MCF 10A (cell line): ENCODE measurements around the gene LSM10. TPM values are rescaled to one million over a fixed set of nuclear protein-coding genes. Genes with fewer than 3 reads are reported as not detected.

ENCODE experiments used
- BruUV-seq: library from RNA; stranded (reverse); fragments of 400-500 nt; replicated peaks from 2 replicates; lab custom pipeline; 2021; lab: Mats Ljungman, UMichigan
- CTCF ChIA-PET: fragments of 300-600 bp; sonication (Branson Sonifier 250); formaldehyde crosslinking; extraction: SDS; loops from one replicate; lab custom pipeline; 2021; ENCODE audit warnings: antibody characterized with exemption, inconsistent platforms; lab: Yijun Ruan, JAX
- POLR2A ChIA-PET: fragments of 300-600, 350-650 bp; sonication (Branson Sonifier 250); formaldehyde crosslinking; extraction: SDS; loops from one replicate; lab custom pipeline; 2020; ENCODE audit warnings: antibody characterized with exemption, inconsistent platforms; lab: Yijun Ruan, JAX
- DNase-seq: peaks from one replicate; pipeline ENCODE4 v3.0.0-alpha.2; 2018; ENCODE audit not compliant: unreplicated experiment
- H3K27ac Mint-ChIP-seq: one replicate; pipeline ENCODE4 v1.8.0; 2022; ENCODE audit warnings: mild to moderate bottlenecking, low read depth, mixed read lengths; ENCODE audit not compliant: unreplicated experiment
- H3K27me3 Mint-ChIP-seq: one replicate; pipeline ENCODE4 v1.8.0; 2022; ENCODE audit warnings: mixed read lengths; ENCODE audit not compliant: insufficient read depth, unreplicated experiment
- H3K36me3 Mint-ChIP-seq: one replicate; pipeline ENCODE4 v1.8.0; 2022; ENCODE audit warnings: mild to moderate bottlenecking, moderate library complexity, mixed read lengths; ENCODE audit not compliant: insufficient read depth, unreplicated experiment
- H3K4me1 Mint-ChIP-seq: one replicate; pipeline ENCODE4 v1.8.0; 2022; ENCODE audit warnings: mixed read lengths; ENCODE audit not compliant: insufficient read depth, unreplicated experiment
- H3K4me3 Mint-ChIP-seq: one replicate; pipeline ENCODE4 v1.8.0; 2022; ENCODE audit warnings: mild to moderate bottlenecking, moderate library complexity, mixed read lengths; ENCODE audit not compliant: unreplicated experiment
- H3K9me3 Mint-ChIP-seq: one replicate; pipeline ENCODE4 v1.8.0; 2022; ENCODE audit warnings: mixed read lengths; ENCODE audit not compliant: unreplicated experiment
- CTCF ChIP-seq: fragments of 200-600 bp; IDR thresholded peaks from one replicate; pipeline ENCODE4 v1.8.0; 2022; ENCODE audit warnings: antibody characterized with exemption, mild to moderate bottlenecking; ENCODE audit not compliant: unreplicated experiment
- intact Hi-C: fragments of 100-400 bp; cut with micrococcal nuclease; formaldehyde crosslinking; loops from 2 replicates; pipeline ENCODE4 v1.14.1; 2022
- total RNA-seq: library from RNA; stranded (reverse); gene quantifications from 2 replicates; pipeline ENCODE4 v1.2.3, GENCODE V29; 2022

LSM10 gene
- total RNA-seq, 1 experiment from 2014 or later = 42.3 TPM

GRCh38 chr1:36389261-36389660 is 8.4 kb downstream of the LSM10 start:
- POLR2A ChIA-PET = interaction anchor here (0.7 to 6.2 kb wide), 4 partner anchors 9 to 144 kb away, joined by 3 to 148 read pairs (median 4); partner anchors contain the start of gene LSM10
- BruUV-seq = no TSS peak
- H3K4me1 Mint-ChIP-seq = peaks cover 23% of the 10 kb centered on the region
- H3K36me3 Mint-ChIP-seq = peaks cover 36% of the 10 kb centered on the region
- no peak overlapping the region for H3K27ac Mint-ChIP-seq
- H3K4me3 Mint-ChIP-seq = no peak overlapping the region
- CTCF ChIA-PET = interaction anchor here (1.1 to 1.6 kb wide), 2 partner anchors 8 to 31 kb away, joined by 3 to 7 read pairs; partner anchors contain the start of gene LSM10
- no peak for TF ChIP-seq CTCF
- no peak for DNase-seq
- intact Hi-C loops = no loop called here
- H3K9me3 Mint-ChIP-seq = no peaks in the 10 kb centered on the region
- no peaks in the 10 kb centered on the region for H3K27me3 Mint-ChIP-seq

- ChIA-PET CTCF (interaction anchor here (0.6 to 1.9 kb wide), 11 partner anchors 10 to 104 kb away, joined by 3 to 17 read pairs (median 4); partner anchors contain the start of gene LSM10), POLR2A (interaction anchor here (0.6 to 6.2 kb wide), 28 partner anchors 10 to 1090 kb away, joined by 3 to 148 read pairs (median 4); partner anchors contain the start of genes LSM10, MRPS15, OSCP1 and SH3D21)
- Mint-ChIP-seq H3K4me1 (peaks cover 33% of the 10 kb centered on the region), H3K27ac (peak overlapping the region; percentile 99), H3K36me3 (peaks cover 25% of the 10 kb centered on the region), H3K27me3 (no peaks in the 10 kb centered on the region), H3K4me3 (peak overlapping the region; percentile 89), H3K9me3 (no peaks in the 10 kb centered on the region)
- DNase-seq = peak; percentile 79
- intact Hi-C loops = no loop called here
- no TSS peak for BruUV-seq
- no peak for TF ChIP-seq CTCF
Measured at GRCh38 chr1:36387141-36387949, 10.4 kb downstream of the LSM10 start.

GRCh38 chr1:36386265-36387140 is 11.2 kb downstream of the LSM10 start:
- Mint-ChIP-seq H3K27me3 (no peaks in the 10 kb centered on the region), H3K9me3 (no peaks in the 10 kb centered on the region), H3K36me3 (peaks cover 23% of the 10 kb centered on the region), H3K4me1 (peaks cover 33% of the 10 kb centered on the region), H3K4me3 (peak overlapping the region; percentile 89), H3K27ac (peak overlapping the region; percentile 99)
- TSS peak; percentile 79 for BruUV-seq
- DNase-seq = peak; percentile 100
- intact Hi-C loops = loop anchor here (1.0 kb wide), 2 partner anchors 11 to 34 kb away; partner anchors contain the start of gene LSM10
- ChIA-PET POLR2A (interaction anchor here (0.6 to 6.2 kb wide), 31 partner anchors 11 to 1091 kb away, joined by 3 to 148 read pairs (median 4); partner anchors contain the start of genes LSM10, MRPS15, OSCP1 and SH3D21), CTCF (interaction anchor here (0.6 to 1.9 kb wide), 13 partner anchors 11 to 104 kb away, joined by 3 to 17 read pairs (median 4); partner anchors contain the start of gene LSM10)
- TF ChIP-seq CTCF = no peak
